Mammary epithelial cell (primary cell): ENCODE data around the gene ACER2.

Experiments used
- EZH2 ChIP-seq: IDR thresholded peaks from 2 replicates; pipeline ENCODE4 v1.6.1; 2012; ENCODE audit warnings: low read length, inconsistent platforms, borderline replicate concordance
- TF ChIP-seq, protein P1 (sequence below), 2 donors: IDR thresholded peaks in 1 of 2; conservative IDR thresholded peaks in 1 of 2; 2 replicates each; pipeline ENCODE4 v1.5.1; 2011 to 2012; ENCODE audit warnings: inconsistent platforms in 2 of 2, low read length in 2 of 2, mild to moderate bottlenecking in 2 of 2, control low read depth in 1 of 2, low read depth in 1 of 2; ENCODE audit not compliant: insufficient read depth in 1 of 2; ENCODE audit errors: extremely low read depth in 1 of 2

DNA sequence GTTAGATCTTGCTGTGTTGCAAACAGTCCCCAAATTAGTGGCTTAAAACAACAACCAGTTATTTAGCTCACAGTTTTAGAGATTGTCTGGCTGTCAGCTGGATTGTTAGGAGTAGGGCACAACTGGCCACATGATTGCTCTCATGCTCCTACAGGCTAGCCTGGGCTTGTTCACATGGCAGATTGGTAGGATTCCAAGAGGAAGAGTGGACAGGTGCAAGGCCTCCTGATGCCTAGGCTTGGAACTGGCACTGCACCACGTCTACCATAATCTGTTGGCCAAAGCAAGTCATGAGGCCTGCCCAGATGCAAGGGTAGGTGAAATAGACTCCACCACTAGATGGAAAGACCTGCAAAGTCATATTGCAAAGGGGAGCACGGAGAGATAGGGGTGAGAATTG is 76.4 kb downstream of the ACER2 start:
- TF ChIP-seq, protein P1, sequence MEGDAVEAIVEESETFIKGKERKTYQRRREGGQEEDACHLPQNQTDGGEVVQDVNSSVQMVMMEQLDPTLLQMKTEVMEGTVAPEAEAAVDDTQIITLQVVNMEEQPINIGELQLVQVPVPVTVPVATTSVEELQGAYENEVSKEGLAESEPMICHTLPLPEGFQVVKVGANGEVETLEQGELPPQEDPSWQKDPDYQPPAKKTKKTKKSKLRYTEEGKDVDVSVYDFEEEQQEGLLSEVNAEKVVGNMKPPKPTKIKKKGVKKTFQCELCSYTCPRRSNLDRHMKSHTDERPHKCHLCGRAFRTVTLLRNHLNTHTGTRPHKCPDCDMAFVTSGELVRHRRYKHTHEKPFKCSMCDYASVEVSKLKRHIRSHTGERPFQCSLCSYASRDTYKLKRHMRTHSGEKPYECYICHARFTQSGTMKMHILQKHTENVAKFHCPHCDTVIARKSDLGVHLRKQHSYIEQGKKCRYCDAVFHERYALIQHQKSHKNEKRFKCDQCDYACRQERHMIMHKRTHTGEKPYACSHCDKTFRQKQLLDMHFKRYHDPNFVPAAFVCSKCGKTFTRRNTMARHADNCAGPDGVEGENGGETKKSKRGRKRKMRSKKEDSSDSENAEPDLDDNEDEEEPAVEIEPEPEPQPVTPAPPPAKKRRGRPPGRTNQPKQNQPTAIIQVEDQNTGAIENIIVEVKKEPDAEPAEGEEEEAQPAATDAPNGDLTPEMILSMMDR (conservative IDR thresholded peaks at IDR 0.05 in 1 of 2, IDR thresholded peaks at IDR 0.05 in 1 of 2; ENCODE audit: extremely low read depth in 1 of 2, insufficient read depth in 1 of 2, low read depth in 1 of 2, low read length in 2 of 2): no peak
- TF ChIP-seq EZH2: no peak
